ENCODE measurements around the gene FBXO40.
A peak's percentile ranks its signal among the peaks of the same experiment; 100 is the strongest.
"Not testable (repeated sequence)": the region's sequence is repeated elsewhere in the genome, so short reads cannot be mapped to it uniquely, and the experiment has no call there.

The FBXO40 gene

GRCh38 chr3:121592856-121593702 is at the start of gene FBXO40:
Gene FBXO40 (plus strand): TSS chr3:121593379. CDS start chr3:121620576, 27,197 bp downstream.
- DNase-seq = no peak

- peak; percentile 6 for DNase-seq
Observed at GRCh38 chr3:121545049-121545573, 48.1 kb upstream of the FBXO40 start.

GRCh38 chr3:121545574-121546455 is 47.4 kb upstream of the FBXO40 start, which contains the start of gene POLQ:
Gene POLQ (minus strand): TSS chr3:121545988. CDS start chr3:121545877, 111 bp downstream.
- peak; percentile 98 for DNase-seq

GRCh38 chr3:121552379-121552778 is 40.8 kb upstream of the FBXO40 start:
- no peak for DNase-seq

GRCh38 chr3:121552797-121553196 is 40.4 kb upstream of the FBXO40 start:
- DNase-seq = no peak

GRCh38 chr3:121557426-121557934 is 35.7 kb upstream of the FBXO40 start:
- DNase-seq = no peak

GRCh38 chr3:121562148-121562547 is 31.0 kb upstream of the FBXO40 start:
- no peak for DNase-seq

- DNase-seq = no peak
Observed at GRCh38 chr3:121566773-121567172, 26.4 kb upstream of the FBXO40 start.

- no peak for DNase-seq
Observed at GRCh38 chr3:121567649-121568048, 25.5 kb upstream of the FBXO40 start, which contains the start of gene ARGFX. Gene ARGFX (plus strand): TSS chr3:121567949. CDS start chr3:121570714, 2,765 bp downstream.

- DNase-seq = no peak
Observed at GRCh38 chr3:121574449-121574848, 18.7 kb upstream of the FBXO40 start.

GRCh38 chr3:121581691-121582090 is 11.5 kb upstream of the FBXO40 start:
- no peak for DNase-seq

- no peak for DNase-seq
Observed at GRCh38 chr3:121584418-121584817, 8.8 kb upstream of the FBXO40 start.

GRCh38 chr3:121593806-121594205 is 627 bp downstream of the FBXO40 start:
- not testable (repeated sequence) for DNase-seq

GRCh38 chr3:121594850-121595249 is 1.7 kb downstream of the FBXO40 start:
- no peak for DNase-seq

- no peak for DNase-seq
Observed at GRCh38 chr3:121595765-121596406, 2.7 kb downstream of the FBXO40 start.

GRCh38 chr3:121598564-121598963 is 5.4 kb downstream of the FBXO40 start:
- DNase-seq = no peak

- DNase-seq = not testable (repeated sequence)
Observed at GRCh38 chr3:121599900-121600299, 6.7 kb downstream of the FBXO40 start.

- no peak for DNase-seq
Observed at GRCh38 chr3:121601212-121601812, 8.1 kb downstream of the FBXO40 start.

- no peak for DNase-seq
Observed at GRCh38 chr3:121604759-121605158, 11.6 kb downstream of the FBXO40 start.

- no peak for DNase-seq
Observed at GRCh38 chr3:121606106-121606505, 12.9 kb downstream of the FBXO40 start.

GRCh38 chr3:121619691-121620090 is 26.5 kb downstream of the FBXO40 start:
- no peak for DNase-seq

GRCh38 chr3:121621491-121621890 is 28.3 kb downstream of the FBXO40 start:
- DNase-seq = no peak
